Urinary bladder (tissue), 4 donors: ENCODE measurements around the gene CHRNA3. TPM values are rescaled to one million over a fixed set of nuclear protein-coding genes. Genes with fewer than 3 reads are reported as not detected.
"Not testable (repeated sequence)": the region's sequence is repeated elsewhere in the genome, so short reads cannot be mapped to it uniquely, and the experiment has no call there.

Experiments
- DNase-seq: peaks from one replicate; pipeline ENCODE4 v3.0.0-alpha.2; 2015; ENCODE audit errors: extremely low spot score
- H3K27ac ChIP-seq: one replicate; pipeline ENCODE4 v1.5.1; 2013; ENCODE audit warnings: low read depth, mild to moderate bottlenecking, moderate library complexity
- H3K36me3 ChIP-seq: one replicate; pipeline ENCODE4 v1.6.1; 2013; ENCODE audit warnings: mild to moderate bottlenecking, moderate library complexity; ENCODE audit not compliant: insufficient read depth
- H3K4me1 ChIP-seq: one replicate; pipeline ENCODE4 v1.6.1; 2013; ENCODE audit warnings: mild to moderate bottlenecking, moderate library complexity; ENCODE audit not compliant: insufficient read depth
- H3K4me3 ChIP-seq: one replicate; pipeline ENCODE4 v1.5.1; 2013; ENCODE audit warnings: low read depth, low read length
- WGBS: extraction: QIAGEN DNeasy Blood & Tissue Kit; methylation state at CpG from one replicate; pipeline ENCODE4 v1.1.7; 2013; 5-methylcytosine and 5-hydroxymethylcytosine counted together
- polyA plus RNA-seq: library from polyadenylated mRNA; stranded (reverse); fragments of 200-250 nt; gene quantifications from one replicate; pipeline ENCODE4 v1.2.3, GENCODE V29; 2013
- total RNA-seq: library from RNA; depleted of rRNA; stranded (reverse); fragments of >200 nt; gene quantifications from one replicate; pipeline ENCODE4 v1.2.3, GENCODE V29; 2014
- donor health status: healthy with polysubstance abuse.
- donor health status: healthy.

CHRNA3 gene
- total and polyA plus RNA-seq, 2 donors, result 2.6 to 4.7 TPM

DNA sequence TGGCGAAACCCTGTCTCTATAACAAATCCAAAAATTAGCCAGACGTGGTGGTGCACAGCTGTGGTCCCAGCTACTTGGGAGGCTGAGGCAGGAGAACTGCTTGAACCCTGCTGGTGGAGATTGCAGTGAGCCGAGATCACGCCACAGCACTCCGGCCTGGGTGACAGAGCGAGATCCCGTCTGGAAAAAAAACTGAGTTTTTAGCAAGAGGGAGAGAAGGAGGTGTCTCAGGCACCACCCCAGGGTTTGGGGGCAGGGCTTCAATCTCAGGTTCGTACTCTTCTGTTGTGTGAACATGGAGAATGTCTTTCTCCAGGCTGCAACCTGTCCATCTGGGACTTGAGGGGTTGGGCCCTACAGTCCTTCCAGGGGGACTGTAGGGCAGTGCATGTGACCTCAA lies 2.7 kb downstream of the CHRNA3 start:
- DNase-seq, result no peak
- WGBS, result 86% methylated on average over 8 of the region's 8 CpGs
- no peak overlapping the region for H3K4me3 ChIP-seq
- H3K4me1 ChIP-seq, result no peaks in the 10 kb centered on the region
- no peak overlapping the region for H3K27ac ChIP-seq
- H3K36me3 ChIP-seq, result no peaks in the 10 kb centered on the region

DNA sequence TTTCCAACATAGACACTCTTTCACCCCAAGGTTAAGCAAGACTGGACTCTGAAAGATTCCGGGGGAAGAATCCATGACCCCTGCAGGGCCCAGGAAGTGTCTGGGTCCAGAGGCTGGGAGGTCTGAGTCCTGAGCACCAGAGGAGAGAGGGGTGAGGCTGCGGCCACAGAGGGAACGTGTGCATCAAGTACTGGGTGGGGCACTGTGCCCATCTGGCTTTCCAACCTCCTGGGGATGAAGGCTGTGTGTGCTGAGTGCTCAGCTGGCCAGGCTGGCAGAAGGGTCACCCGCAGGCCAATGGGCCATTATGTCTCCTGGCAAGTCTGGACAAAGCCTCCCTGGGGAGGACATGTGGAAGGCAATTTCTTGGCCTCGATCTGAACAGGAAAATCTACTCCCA lies 3.3 kb downstream of the CHRNA3 start:
- DNase-seq, result no peak
- 85% methylated on average over 5 of the region's 5 CpGs for WGBS
- Histone ChIP-seq H3K4me1 (no peaks in the 10 kb centered on the region), H3K36me3 (no peaks in the 10 kb centered on the region), H3K27ac (no peak overlapping the region), H3K4me3 (no peak overlapping the region)

DNA sequence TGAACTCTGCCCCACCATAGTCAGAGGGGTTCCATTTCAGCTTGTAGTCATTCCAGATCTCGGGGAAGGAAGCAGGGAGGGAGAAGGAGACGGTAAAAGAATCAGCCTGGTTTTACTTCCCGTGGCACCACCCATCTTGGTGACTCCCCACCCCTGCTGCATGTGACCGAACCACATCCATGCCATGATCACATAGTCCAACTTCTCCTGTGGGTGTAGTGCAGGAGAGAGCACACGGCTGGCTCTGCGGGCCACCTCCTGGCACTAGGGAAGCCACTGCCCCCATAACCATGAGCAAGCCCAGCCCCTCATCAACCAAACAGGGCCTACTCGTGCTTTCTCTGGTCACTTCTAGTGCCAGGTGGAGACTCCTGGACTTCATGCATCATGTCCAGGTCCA lies 3.7 kb downstream of the CHRNA3 start:
- no peak overlapping the region for H3K27ac ChIP-seq
- H3K36me3 ChIP-seq, result no peaks in the 10 kb centered on the region
- no peak overlapping the region for H3K4me3 ChIP-seq
- H3K4me1 ChIP-seq, result no peaks in the 10 kb centered on the region
- DNase-seq, result no peak
- WGBS, result 88% methylated on average over 7 of the region's 7 CpGs

DNA sequence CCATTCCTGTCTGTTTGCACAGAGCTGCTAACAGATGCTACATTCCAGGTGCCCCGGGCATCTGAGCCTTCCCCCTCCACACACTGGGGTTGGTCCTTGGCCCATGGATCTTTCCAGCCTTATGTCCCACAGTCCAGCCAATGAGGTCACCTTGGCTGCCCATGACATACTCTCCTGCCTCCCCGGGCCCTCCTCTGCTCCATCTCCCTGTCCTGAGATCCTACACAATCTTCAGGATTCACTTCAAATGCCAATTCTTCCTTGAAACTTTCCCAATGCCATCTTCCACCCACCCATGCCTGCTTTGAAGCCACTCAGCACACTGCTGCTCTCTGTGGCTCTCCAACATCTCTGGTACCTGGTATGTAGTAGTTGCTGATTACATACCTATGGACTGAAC lies 4.3 kb downstream of the CHRNA3 start:
- H3K36me3 ChIP-seq, result no peaks in the 10 kb centered on the region
- no peak for DNase-seq
- no peak overlapping the region for H3K4me3 ChIP-seq
- WGBS, result 94% methylated on average over 2 of the region's 2 CpGs
- H3K4me1 ChIP-seq, result no peaks in the 10 kb centered on the region
- no peak overlapping the region for H3K27ac ChIP-seq

DNA sequence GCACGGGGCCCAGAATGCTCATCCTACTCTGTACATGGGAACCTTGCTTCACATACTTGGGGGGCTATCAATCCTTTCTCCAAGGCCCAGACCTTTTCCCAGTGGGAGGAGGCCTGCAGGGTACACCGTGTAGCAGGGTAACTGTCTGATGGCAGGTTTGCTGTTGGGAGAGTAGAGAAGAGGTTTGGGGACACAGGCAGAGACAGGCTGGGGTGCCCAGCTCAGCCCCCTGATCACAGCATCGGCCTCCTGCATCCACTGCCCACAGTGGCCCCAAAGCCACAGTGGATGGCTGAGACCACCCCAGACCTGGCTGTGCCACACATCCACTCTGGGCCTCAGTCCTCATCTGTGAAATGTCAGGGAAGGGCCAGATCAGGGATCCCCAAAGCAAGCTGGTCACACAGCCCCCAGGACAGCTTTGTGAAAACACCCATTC lies 5.6 kb downstream of the CHRNA3 start:
- H3K27ac ChIP-seq, result no peak overlapping the region
- no peak overlapping the region for H3K4me3 ChIP-seq
- no peak for DNase-seq
- H3K4me1 ChIP-seq, result no peaks in the 10 kb centered on the region
- WGBS, result 91% methylated on average over 3 of the region's 3 CpGs
- H3K36me3 ChIP-seq, result no peaks in the 10 kb centered on the region

DNA sequence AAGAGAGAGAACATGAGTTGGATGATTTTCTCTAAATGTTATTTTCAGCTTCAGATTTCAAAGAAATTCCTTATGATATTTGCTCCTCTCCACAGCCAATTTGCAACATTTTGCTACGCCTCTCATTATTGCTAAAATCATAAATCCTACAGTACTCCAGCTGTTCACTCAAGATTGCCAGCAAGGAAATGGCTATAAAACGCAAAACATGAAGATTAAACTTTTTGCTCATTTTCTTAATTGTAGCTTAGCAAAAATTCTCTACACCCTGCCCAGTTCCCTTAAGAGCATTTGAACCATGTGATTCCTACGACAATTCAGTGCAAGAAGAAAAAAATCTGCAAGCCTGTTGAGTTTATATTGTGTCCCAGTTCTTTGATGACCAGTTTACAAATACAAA lies 6.8 kb downstream of the CHRNA3 start:
- Histone ChIP-seq H3K27ac (no peak overlapping the region), H3K4me1 (no peaks in the 10 kb centered on the region), H3K4me3 (no peak overlapping the region), H3K36me3 (no peaks in the 10 kb centered on the region)
- DNase-seq, result no peak
- WGBS, result 49% methylated on average over 3 of the region's 3 CpGs

DNA sequence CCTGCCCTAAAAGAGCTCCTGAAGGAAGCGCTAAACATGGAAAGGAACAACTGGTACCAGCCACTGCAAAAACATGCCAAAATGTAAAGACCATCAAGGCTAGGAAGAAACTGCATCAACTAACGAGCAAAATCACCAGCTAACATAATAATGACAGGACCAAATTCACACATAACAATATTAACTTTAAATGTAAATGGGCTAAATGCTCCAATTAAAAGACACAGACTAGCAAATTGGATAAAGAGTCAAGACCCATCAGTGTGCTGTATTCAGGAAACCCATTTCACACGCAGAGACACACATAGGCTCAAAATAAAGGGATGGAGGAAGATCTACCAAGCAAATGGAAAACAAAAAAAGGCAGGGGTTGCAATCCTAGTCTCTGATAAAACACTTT lies 11.2 kb downstream of the CHRNA3 start:
- H3K36me3 ChIP-seq, H3K27ac ChIP-seq, H3K4me1 ChIP-seq, DNase-seq, H3K4me3 ChIP-seq: not testable (repeated sequence)
- 86% methylated on average over 2 of the region's 3 CpGs for WGBS

DNA sequence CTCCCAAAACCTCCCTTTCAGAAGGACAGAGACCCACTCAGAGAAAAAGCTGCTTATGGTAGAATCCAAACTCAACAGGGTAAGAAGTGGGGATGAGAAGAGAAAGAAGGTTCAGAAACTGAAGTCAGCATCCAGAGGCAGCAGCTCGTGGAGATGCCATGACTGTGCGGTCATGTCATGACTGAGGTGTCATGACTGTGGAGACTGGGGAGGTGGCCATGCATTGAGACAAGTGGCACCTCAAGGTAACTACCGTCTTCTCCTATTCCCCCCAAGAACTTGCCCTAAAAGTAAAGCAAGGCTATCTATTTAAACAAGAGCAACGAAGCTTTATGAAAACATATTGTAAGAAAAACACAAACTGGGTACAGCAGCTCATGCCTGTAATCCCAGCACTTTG lies 15.1 kb downstream of the CHRNA3 start:
- H3K27ac ChIP-seq, result no peak overlapping the region
- H3K4me1 ChIP-seq, result no peaks in the 10 kb centered on the region
- no peak for DNase-seq
- WGBS, result 86% methylated on average over 4 of the region's 4 CpGs
- H3K36me3 ChIP-seq, result no peaks in the 10 kb centered on the region
- no peak overlapping the region for H3K4me3 ChIP-seq

DNA sequence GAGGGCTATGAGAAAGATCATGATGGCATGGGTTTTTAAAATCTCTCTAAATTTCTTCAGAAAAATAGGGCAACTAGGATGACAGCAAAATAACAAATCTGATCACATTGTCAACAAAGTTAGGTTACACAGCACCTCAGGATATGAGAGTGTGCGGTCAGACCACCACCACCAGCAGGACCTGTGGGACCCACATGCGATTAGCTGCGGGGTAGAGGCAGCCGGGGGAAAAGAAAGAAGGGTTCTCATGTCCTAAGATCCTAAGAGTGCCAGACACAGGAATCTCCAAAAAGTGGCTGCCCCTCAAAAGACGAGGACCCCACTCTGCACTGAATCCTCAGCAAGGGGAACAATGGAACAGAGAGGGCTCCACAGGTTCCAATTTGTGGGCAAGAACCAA lies 15.6 kb downstream of the CHRNA3 start:
- Histone ChIP-seq H3K4me1 (no peaks in the 10 kb centered on the region), H3K27ac (no peak overlapping the region), H3K4me3 (no peak overlapping the region), H3K36me3 (no peaks in the 10 kb centered on the region)
- WGBS, result 93% methylated on average over 5 of the region's 5 CpGs
- no peak for DNase-seq

DNA sequence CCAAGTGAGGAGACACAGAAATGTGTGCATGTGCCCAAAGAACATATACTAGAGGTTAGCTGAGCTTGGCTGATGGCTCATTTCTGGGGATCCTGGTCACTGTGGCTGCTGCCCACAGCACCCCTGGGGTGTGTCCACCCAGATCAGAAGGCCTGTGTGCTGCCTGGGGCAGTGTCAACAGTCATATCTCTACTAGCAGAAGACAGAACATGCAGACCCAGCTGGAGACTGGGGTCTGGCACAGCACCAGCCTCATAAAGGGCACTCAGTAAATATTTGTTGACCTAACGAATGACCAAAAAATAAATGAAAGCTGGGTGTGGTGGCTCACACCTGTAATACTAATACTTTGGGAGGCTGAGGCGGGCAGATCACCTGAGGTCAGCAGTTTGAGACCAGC lies 16.4 kb downstream of the CHRNA3 start:
- WGBS, result 80% methylated on average over 2 of the region's 2 CpGs
- H3K4me1 ChIP-seq, result no peaks in the 10 kb centered on the region
- H3K36me3 ChIP-seq, result no peaks in the 10 kb centered on the region
- no peak overlapping the region for H3K4me3 ChIP-seq
- no peak for DNase-seq
- no peak overlapping the region for H3K27ac ChIP-seq

DNA sequence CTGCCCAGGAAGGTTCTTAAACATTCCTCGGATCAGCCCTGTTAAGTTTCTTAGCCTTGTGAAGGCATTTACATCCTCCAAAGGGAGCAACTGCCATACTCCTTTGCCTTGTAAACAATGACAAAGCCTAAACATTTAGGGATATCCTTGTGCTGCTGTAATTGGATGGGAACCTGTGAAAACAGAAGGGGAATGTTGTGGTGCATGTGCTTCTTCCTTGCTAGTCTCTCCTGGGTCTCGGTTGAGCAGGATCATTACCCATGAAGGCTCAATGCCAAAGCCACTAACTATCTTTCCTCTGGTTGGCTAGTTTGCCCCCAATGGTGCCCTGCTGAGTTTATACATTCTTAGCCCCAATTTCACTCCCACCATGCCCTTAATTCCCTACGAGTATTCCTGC lies 17.3 kb downstream of the CHRNA3 start:
- Histone ChIP-seq H3K36me3 (no peaks in the 10 kb centered on the region), H3K27ac (no peak overlapping the region), H3K4me3 (no peak overlapping the region), H3K4me1 (no peaks in the 10 kb centered on the region)
- 66% methylated on average over 3 of the region's 3 CpGs for WGBS
- DNase-seq, result no peak

DNA sequence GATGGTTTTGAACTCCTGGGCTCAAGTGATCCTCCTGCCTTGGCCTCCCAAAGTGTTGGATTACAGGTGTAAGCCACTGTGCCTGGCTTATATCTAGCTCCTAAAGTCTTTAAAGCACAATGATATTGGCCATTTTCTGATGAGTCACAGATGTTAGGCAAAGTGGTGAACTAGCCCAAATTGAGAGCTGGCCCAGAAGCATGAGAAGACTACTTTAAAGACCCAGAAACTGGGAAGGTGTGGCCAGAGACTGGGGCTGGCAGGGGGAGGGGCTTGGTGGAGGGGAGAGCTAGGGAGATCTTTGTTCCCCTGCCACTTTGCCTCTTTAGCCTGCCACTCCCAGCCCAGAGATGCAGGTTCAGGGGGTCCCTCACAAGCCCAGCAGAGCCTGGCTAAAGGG lies 21.6 kb downstream of the CHRNA3 start:
- no peaks in the 10 kb centered on the region for H3K36me3 ChIP-seq
- H3K27ac ChIP-seq, result no peak overlapping the region
- no peak overlapping the region for H3K4me3 ChIP-seq
- no peak for DNase-seq
- no peaks in the 10 kb centered on the region for H3K4me1 ChIP-seq

DNA sequence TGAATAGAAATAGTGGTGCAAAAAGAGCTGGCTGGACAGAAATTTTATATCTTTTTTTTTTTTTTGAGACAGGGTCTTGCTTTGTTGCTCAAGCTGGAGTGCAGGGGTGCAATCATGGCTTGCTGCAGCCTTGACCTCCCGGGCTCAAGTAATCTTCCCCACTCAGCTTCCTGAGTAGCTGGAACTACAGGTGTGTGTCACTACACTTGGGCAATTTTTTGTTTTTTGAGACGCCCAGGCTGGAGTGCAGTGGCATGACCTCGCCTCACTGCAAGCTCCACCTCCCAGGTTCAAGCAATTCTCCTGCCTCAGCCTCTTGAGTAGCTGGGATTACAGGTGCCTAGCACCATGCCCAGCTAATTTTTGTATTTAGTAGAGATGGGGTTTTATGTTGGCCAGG lies 22.4 kb downstream of the CHRNA3 start:
- Histone ChIP-seq H3K4me1 (no peaks in the 10 kb centered on the region), H3K4me3 (no peak overlapping the region), H3K36me3 (no peaks in the 10 kb centered on the region), H3K27ac (no peak overlapping the region)
- DNase-seq, result no peak
- WGBS, result 93% methylated on average over 3 of the region's 3 CpGs

DNA sequence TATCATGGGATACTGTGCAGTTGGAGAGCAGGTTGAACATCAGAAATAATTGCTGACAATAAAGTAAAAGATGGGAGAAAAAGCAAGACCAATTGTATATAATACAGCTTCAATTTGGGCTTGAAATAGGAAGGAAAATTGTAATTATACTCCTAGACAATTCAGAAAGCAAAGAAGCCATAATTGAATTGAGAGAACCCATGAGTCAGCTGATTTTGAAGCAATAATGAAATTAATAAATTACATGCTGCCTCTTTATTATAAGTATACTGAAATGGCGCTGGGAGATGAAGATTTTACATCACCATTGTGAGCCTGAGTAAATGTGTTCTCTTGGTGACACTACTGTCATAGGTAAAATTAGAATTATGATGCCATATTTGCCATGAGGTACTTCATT lies 23.2 kb downstream of the CHRNA3 start:
- Histone ChIP-seq H3K4me3 (no peak overlapping the region), H3K36me3 (no peaks in the 10 kb centered on the region), H3K27ac (no peak overlapping the region), H3K4me1 (no peaks in the 10 kb centered on the region)
- 97% methylated on average over 1 of the region's 1 CpG for WGBS
- no peak for DNase-seq

DNA sequence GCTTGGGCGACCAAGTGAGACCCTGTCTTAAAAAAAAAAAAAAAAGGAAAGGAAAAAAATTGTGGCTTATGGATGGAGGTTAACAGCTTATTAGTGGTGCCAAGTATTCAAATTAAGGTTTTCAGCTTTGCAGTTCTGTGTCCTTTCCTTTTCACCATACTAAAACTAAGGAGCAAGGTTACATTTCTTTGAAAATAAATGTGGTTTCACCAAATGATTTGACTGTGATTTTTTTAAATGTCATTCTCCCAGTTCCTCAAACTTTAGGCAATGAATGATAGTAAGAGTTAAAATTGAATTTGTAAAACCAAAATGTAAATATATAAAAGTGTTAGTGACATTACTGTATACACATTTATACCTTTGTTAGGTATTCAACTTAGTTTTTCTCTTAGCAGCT lies 45.9 kb downstream of the CHRNA3 start:
- Histone ChIP-seq H3K4me3 (no peak overlapping the region), H3K4me1 (no peaks in the 10 kb centered on the region), H3K36me3 (no peaks in the 10 kb centered on the region), H3K27ac (no peak overlapping the region)
- no peak for DNase-seq
- WGBS, result 97% methylated on average over 1 of the region's 1 CpG
